ENCODE measurements around the gene DAG1.

- no peak for TF ChIP-seq CTCF (optimal IDR thresholded peaks at IDR 0.05 in 1 of 3, IDR thresholded peaks at IDR 0.05 in 1 of 3, conservative IDR thresholded peaks at IDR 0.05 in 1 of 3; ENCODE audit: extremely low read depth in 1 of 3, insufficient read depth in 2 of 3, low read length in 3 of 3)
- TF ChIP-seq EZH2 (IDR thresholded peaks at IDR 0.05; ENCODE audit: low read length): no peak
Measured at GRCh38 chr3:49535971-49536874, 66.2 kb downstream of the DAG1 start.

Measured in keratinocyte (primary cell).